ENCODE measurements around the gene OPCML. TPM values are rescaled to one million over a fixed set of nuclear protein-coding genes. Genes with fewer than 3 reads are reported as not detected.

The OPCML gene
- total RNA-seq, 2 experiments from 2014 or later, result not detected

GRCh38 chr11:133553885-133554740, 21.8 kb upstream of the OPCML start:
- intact Hi-C loops (cut with DNase I, micrococcal nuclease), result no loop called here
- Mint-ChIP-seq H3K27ac (no peak overlapping the region), H3K4me1 (no peaks in the 10 kb centered on the region), H3K4me3 (no peak overlapping the region), H3K36me3 (ENCODE audit: low read depth) (no peaks in the 10 kb centered on the region), H3K9me3 (ENCODE audit: low read depth) (no peaks in the 10 kb centered on the region), H3K27me3 (peaks cover 2% of the 10 kb centered on the region)
- ChIA-PET CTCF (no interaction called here), POLR2A (no interaction called here)
- DNase-seq (no peak), ATAC-seq (no peak)

DNA sequence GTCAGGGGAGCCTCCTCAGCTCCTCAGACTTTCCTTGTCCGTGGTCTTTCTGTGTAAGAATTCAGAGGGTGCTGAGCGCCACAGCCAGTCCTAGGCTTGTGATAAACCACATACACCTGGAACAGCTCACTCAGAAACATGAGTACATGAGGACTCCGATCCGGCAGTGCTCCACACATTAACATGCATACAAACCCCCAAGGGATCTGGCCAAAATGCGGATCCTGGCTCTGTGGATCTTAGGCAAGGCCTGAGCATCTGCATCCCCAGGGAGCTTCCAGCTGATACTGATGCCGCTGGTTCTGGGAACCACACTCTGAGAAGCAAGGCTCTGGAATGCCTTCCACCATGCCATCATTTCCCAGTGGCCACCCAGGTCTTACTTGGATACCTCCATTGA, 20.6 kb upstream of the OPCML start:
- H3K9me3 Mint-ChIP-seq (ENCODE audit: low read depth), result no peaks in the 10 kb centered on the region
- intact Hi-C loops (cut with DNase I, micrococcal nuclease), result no loop called here
- no peak overlapping the region for H3K27ac Mint-ChIP-seq
- ChIA-PET CTCF (no interaction called here), POLR2A (no interaction called here)
- no peak overlapping the region for H3K4me3 Mint-ChIP-seq
- H3K36me3 Mint-ChIP-seq (ENCODE audit: low read depth), result no peaks in the 10 kb centered on the region
- H3K27me3 Mint-ChIP-seq, result peaks cover 2% of the 10 kb centered on the region
- DNase-seq, result no peak
- no peak for ATAC-seq
- no peaks in the 10 kb centered on the region for H3K4me1 Mint-ChIP-seq

GRCh38 chr11:133551064-133551463, 18.8 kb upstream of the OPCML start:
- H3K27me3 Mint-ChIP-seq, result peaks cover 2% of the 10 kb centered on the region
- intact Hi-C loops (cut with DNase I, micrococcal nuclease), result no loop called here
- ChIA-PET POLR2A (no interaction called here), CTCF (no interaction called here)
- H3K27ac Mint-ChIP-seq, result no peak overlapping the region
- no peak for ATAC-seq
- no peaks in the 10 kb centered on the region for H3K4me1 Mint-ChIP-seq
- no peak for DNase-seq
- no peak overlapping the region for H3K4me3 Mint-ChIP-seq
- no peaks in the 10 kb centered on the region for H3K9me3 Mint-ChIP-seq (ENCODE audit: low read depth)
- H3K36me3 Mint-ChIP-seq (ENCODE audit: low read depth), result no peaks in the 10 kb centered on the region

- DNase-seq (no peak), ATAC-seq (no peak)
- ChIA-PET POLR2A (no interaction called here), CTCF (no interaction called here)
- peaks cover 2% of the 10 kb centered on the region for H3K27me3 Mint-ChIP-seq
- H3K27ac Mint-ChIP-seq, result no peak overlapping the region
- no peaks in the 10 kb centered on the region for H3K9me3 Mint-ChIP-seq (ENCODE audit: low read depth)
- intact Hi-C loops (cut with DNase I, micrococcal nuclease), result no loop called here
- H3K36me3 Mint-ChIP-seq (ENCODE audit: low read depth), result no peaks in the 10 kb centered on the region
- no peak overlapping the region for H3K4me3 Mint-ChIP-seq
- H3K4me1 Mint-ChIP-seq, result no peaks in the 10 kb centered on the region
Measured at GRCh38 chr11:133549826-133550225, 17.5 kb upstream of the OPCML start.

- Mint-ChIP-seq H3K27ac (no peak overlapping the region), H3K27me3 (peaks cover 1% of the 10 kb centered on the region), H3K9me3 (ENCODE audit: low read depth) (no peaks in the 10 kb centered on the region), H3K4me3 (no peak overlapping the region), H3K36me3 (ENCODE audit: low read depth) (no peaks in the 10 kb centered on the region), H3K4me1 (no peaks in the 10 kb centered on the region)
- ATAC-seq (no peak), DNase-seq (no peak)
- intact Hi-C loops (cut with DNase I, micrococcal nuclease), result no loop called here
- CTCF ChIA-PET, result no interaction called here
- POLR2A ChIA-PET, result no interaction called here
Measured at GRCh38 chr11:133548641-133549040, 16.3 kb upstream of the OPCML start.

GRCh38 chr11:133547808-133548494, 15.7 kb upstream of the OPCML start:
- no peak overlapping the region for H3K4me3 Mint-ChIP-seq
- DNase-seq, result no peak
- intact Hi-C loops (cut with DNase I, micrococcal nuclease), result no loop called here
- H3K27ac Mint-ChIP-seq, result no peak overlapping the region
- no peaks in the 10 kb centered on the region for H3K4me1 Mint-ChIP-seq
- no peaks in the 10 kb centered on the region for H3K27me3 Mint-ChIP-seq
- no peaks in the 10 kb centered on the region for H3K9me3 Mint-ChIP-seq (ENCODE audit: low read depth)
- ChIA-PET CTCF (no interaction called here), POLR2A (no interaction called here)
- ATAC-seq, result no peak
- no peaks in the 10 kb centered on the region for H3K36me3 Mint-ChIP-seq (ENCODE audit: low read depth)

DNA sequence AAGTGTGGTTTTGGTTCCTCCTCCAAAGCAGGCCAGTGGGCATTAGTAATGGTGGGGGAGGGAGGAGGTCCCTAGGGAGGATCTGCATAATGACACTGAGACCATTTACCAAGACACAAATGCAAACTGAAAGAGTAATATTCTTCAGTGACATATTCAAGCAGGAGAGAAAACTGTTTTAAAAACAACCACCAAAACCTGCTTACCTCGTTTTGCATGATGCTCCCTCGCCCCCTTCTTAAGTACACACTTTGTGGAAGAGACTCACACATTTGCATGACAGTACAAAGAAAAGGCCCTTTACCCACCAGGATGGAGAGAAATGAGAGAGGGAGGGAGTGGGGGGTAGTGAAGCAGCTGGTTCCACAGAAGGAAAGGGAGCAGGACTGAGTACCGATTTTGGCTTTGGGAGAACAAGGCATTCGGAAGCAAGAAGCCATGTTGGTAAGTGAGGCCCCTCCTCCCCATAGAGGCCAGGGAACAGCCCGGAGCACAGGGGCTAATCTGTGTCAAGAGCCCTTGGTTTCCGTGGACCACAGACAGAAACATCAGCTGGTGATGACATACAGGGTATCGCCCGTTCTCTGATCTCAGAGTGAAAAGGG, 13.0 kb upstream of the OPCML start:
- H3K27me3 Mint-ChIP-seq, result no peaks in the 10 kb centered on the region
- POLR2A ChIA-PET, result no interaction called here
- DNase-seq (no peak), ATAC-seq (no peak)
- no peaks in the 10 kb centered on the region for H3K4me1 Mint-ChIP-seq
- intact Hi-C loops (cut with DNase I, micrococcal nuclease), result no loop called here
- H3K4me3 Mint-ChIP-seq, result no peak overlapping the region
- H3K27ac Mint-ChIP-seq, result no peak overlapping the region
- H3K36me3 Mint-ChIP-seq (ENCODE audit: low read depth), result no peaks in the 10 kb centered on the region
- CTCF ChIA-PET, result no interaction called here
- no peaks in the 10 kb centered on the region for H3K9me3 Mint-ChIP-seq (ENCODE audit: low read depth)

GRCh38 chr11:133541720-133542095, 9.4 kb upstream of the OPCML start:
- no peaks in the 10 kb centered on the region for H3K4me1 Mint-ChIP-seq
- intact Hi-C loops (cut with DNase I, micrococcal nuclease), result no loop called here
- H3K27ac Mint-ChIP-seq, result no peak overlapping the region
- no peaks in the 10 kb centered on the region for H3K36me3 Mint-ChIP-seq (ENCODE audit: low read depth)
- ChIA-PET CTCF (no interaction called here), POLR2A (no interaction called here)
- ATAC-seq, result no peak
- H3K27me3 Mint-ChIP-seq, result no peaks in the 10 kb centered on the region
- H3K9me3 Mint-ChIP-seq (ENCODE audit: low read depth), result no peaks in the 10 kb centered on the region
- DNase-seq, result no peak
- no peak overlapping the region for H3K4me3 Mint-ChIP-seq

GRCh38 chr11:133541021-133541719, 8.9 kb upstream of the OPCML start:
- Mint-ChIP-seq H3K4me3 (no peak overlapping the region), H3K27ac (no peak overlapping the region), H3K9me3 (ENCODE audit: low read depth) (no peaks in the 10 kb centered on the region), H3K36me3 (ENCODE audit: low read depth) (no peaks in the 10 kb centered on the region), H3K4me1 (no peaks in the 10 kb centered on the region), H3K27me3 (no peaks in the 10 kb centered on the region)
- ChIA-PET CTCF (no interaction called here), POLR2A (no interaction called here)
- intact Hi-C loops (cut with DNase I, micrococcal nuclease), result no loop called here
- DNase-seq, result no peak
- no peak for ATAC-seq

GRCh38 chr11:133536198-133536597, 3.9 kb upstream of the OPCML start:
- DNase-seq, result no peak
- Mint-ChIP-seq H3K27ac (no peak overlapping the region), H3K27me3 (peaks cover 26% of the 10 kb centered on the region), H3K9me3 (ENCODE audit: low read depth) (no peaks in the 10 kb centered on the region), H3K36me3 (ENCODE audit: low read depth) (no peaks in the 10 kb centered on the region), H3K4me1 (no peaks in the 10 kb centered on the region), H3K4me3 (no peak overlapping the region)
- no peak for ATAC-seq
- ChIA-PET CTCF (no interaction called here), POLR2A (no interaction called here)
- intact Hi-C loops (cut with DNase I, micrococcal nuclease), result no loop called here

DNA sequence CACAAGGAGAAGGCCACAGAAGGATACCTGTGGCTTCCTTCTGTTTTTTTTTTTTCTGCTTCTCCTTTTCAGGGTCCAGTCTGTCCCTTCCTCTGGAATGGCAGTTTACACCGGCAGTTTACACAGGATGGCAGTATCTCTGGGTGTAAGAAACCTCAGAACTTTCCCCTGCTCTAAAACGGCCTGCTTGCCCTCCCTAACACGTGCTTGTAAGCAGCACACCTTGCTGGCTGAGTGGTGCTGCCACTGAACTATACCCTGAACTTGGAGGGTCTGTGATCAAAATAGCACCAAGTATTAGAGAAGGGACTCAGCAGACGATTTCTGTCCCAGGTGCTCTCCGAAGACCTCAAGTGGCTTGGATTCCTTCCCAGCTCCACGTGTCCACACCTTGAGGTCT, 904 bp upstream of the OPCML start:
- ATAC-seq, result no peak
- Mint-ChIP-seq H3K4me1 (no peaks in the 10 kb centered on the region), H3K9me3 (ENCODE audit: low read depth) (no peaks in the 10 kb centered on the region), H3K27me3 (peaks cover 34% of the 10 kb centered on the region), H3K27ac (no peak overlapping the region), H3K36me3 (ENCODE audit: low read depth) (no peaks in the 10 kb centered on the region), H3K4me3 (no peak overlapping the region)
- ChIA-PET POLR2A (interaction anchor here (0.6 kb wide), 1 partner anchor 26 kb away, joined by 3 read pairs; no protein-coding TSS in a partner anchor), CTCF (no interaction called here)
- no peak for DNase-seq
- intact Hi-C loops (cut with DNase I, micrococcal nuclease), result no loop called here

GRCh38 chr11:133531458-133531857, 843 bp downstream of the OPCML start:
- no peak overlapping the region for H3K27ac Mint-ChIP-seq
- H3K36me3 Mint-ChIP-seq (ENCODE audit: low read depth), result no peaks in the 10 kb centered on the region
- ChIA-PET POLR2A (no interaction called here), CTCF (no interaction called here)
- no peak for ATAC-seq
- H3K9me3 Mint-ChIP-seq (ENCODE audit: low read depth), result no peaks in the 10 kb centered on the region
- H3K4me3 Mint-ChIP-seq, result no peak overlapping the region
- no peaks in the 10 kb centered on the region for H3K4me1 Mint-ChIP-seq
- H3K27me3 Mint-ChIP-seq, result peaks cover 34% of the 10 kb centered on the region
- DNase-seq, result no peak
- intact Hi-C loops (cut with DNase I, micrococcal nuclease), result no loop called here
